BLaER1 treated with 17β-estradiol and CSF1 and Interleukin-3, amounts not matched to agents 10 nM and 100 nM (cell line): ENCODE measurements around the gene LRRC49.
"Not testable (repeated sequence)": the region's sequence is repeated elsewhere in the genome, so short reads cannot be mapped to it uniquely, and the experiment has no call there.

Experiments used
- H3K27ac ChIP-seq, 11 experiments: shearing (Covaris generic); formaldehyde crosslinking; 2 replicates each; pipeline ENCODE4 v1.8.1; 2022
- H3K27me3 ChIP-seq, 11 experiments: shearing (Covaris generic); formaldehyde crosslinking; 2 replicates each; pipeline ENCODE4 v1.8.1; 2022
- H3K36me3 ChIP-seq, 11 experiments: shearing (Covaris generic); formaldehyde crosslinking; 2 replicates each; pipeline ENCODE4 v1.8.1; 2022
- H3K4me1 ChIP-seq, 10 experiments: shearing (Covaris generic); formaldehyde crosslinking; 2 replicates each; pipeline ENCODE4 v1.8.1; 2022
- H3K4me2 ChIP-seq, 11 experiments: shearing (Covaris generic); formaldehyde crosslinking; 2 replicates each; pipeline ENCODE4 v1.8.1; 2022
- H3K4me3 ChIP-seq, 10 experiments: shearing (Covaris generic); formaldehyde crosslinking; 2 replicates each; pipeline ENCODE4 v1.8.1; 2022
- H3K9ac ChIP-seq, 11 experiments: shearing (Covaris generic); formaldehyde crosslinking; 2 replicates each; pipeline ENCODE4 v1.8.1; 2022
- H3K9me3 ChIP-seq, 11 experiments: shearing (Covaris generic); formaldehyde crosslinking; replicated peaks in 1 of 11; 2 replicates each; pipeline ENCODE4 v1.8.1; 2022
- H4K20me1 ChIP-seq, 11 experiments: shearing (Covaris generic); formaldehyde crosslinking; 2 replicates each; pipeline ENCODE4 v1.8.1; 2022
- Cebpa-rat ChIP-seq, 11 experiments: shearing (Covaris generic); IDR thresholded peaks; 2 replicates each; pipeline ENCODE4 v1.8.1; 2022

LRRC49 gene

DNA sequence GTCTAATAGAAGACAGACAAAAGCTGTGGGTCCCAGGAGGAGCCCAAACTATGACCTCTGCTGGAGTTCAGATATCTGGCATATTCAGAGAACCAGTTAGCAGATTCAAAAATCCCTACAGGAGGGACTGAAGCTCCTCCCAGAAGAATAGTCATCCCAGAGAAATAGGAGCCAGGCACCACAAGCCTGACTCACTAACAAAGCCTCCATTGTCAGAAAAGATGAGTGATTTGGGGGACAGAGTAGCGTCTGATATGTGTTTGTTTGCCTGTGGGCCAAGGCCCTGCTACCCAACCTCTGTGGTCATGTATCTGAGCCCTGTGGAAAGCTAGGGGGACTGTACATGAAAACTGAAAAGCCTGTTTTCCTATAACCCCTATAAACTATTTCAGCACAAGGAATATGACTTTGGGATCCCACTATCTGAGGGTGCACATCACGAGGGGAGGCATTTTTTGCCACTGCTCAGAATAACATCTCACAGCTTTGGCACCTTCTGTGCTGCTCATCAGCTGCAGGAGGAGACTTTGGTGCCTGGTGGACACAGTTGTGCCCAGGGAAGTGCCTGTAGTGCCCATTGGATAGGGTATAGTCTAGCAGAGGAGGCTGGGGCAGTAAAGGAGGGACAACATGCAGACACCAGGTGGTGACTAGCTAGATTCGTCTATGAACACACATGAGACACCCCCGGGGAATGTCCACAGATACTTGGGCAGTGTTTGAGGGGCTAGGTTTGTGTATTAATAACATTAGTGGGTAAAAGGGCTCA lies 29.0 kb upstream of the LRRC49 start:
- H3K36me3 ChIP-seq = no peaks in the 10 kb centered on the region
- no peak overlapping the region for H3K4me3 ChIP-seq
- H3K9me3 ChIP-seq = no peaks in the 10 kb centered on the region
- H3K9ac ChIP-seq = no peak overlapping the region
- no peak overlapping the region for H3K4me2 ChIP-seq
- H3K4me1 ChIP-seq = no peaks in the 10 kb centered on the region
- H3K27ac ChIP-seq = no peak overlapping the region
- H3K27me3 ChIP-seq = no peaks in the 10 kb centered on the region
- no peaks in the 10 kb centered on the region for H4K20me1 ChIP-seq
- no peak for TF ChIP-seq Cebpa-rat (IDR thresholded peaks at IDR 0.05)

DNA sequence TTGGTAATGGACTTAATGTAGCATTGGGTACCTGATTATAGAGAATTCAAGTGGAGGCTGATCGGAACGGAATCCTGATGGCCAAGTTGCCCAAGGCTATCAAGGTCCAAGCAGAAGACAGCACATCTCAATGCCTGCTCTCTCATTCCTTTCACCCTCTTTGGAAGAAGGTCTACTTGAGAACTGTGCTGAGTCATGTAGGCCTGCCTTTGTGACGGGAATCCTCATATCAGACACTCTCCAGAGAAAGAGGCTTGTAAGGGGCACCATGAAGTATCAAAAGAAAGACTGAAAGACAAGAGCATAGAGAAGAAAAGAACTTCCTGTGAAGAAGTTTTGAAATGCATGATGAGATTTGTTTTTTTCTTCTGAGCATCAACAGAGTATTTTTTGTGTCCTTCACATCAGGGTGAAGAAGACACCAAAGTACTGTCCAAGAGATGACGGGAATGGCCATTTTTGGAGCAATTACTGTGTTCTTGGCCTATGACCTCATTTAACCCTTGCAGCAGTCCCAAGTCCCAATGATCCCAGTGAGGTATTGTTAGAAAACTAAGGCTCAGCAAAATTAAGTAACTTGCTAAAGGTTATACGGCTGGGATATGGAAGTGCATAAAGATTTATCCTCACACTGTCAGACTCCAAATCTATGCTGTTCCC lies 25.5 kb upstream of the LRRC49 start:
- H3K27me3 ChIP-seq = no peaks in the 10 kb centered on the region
- no peak overlapping the region for H3K27ac ChIP-seq
- no peak overlapping the region for H3K4me2 ChIP-seq
- no peak overlapping the region for H3K9ac ChIP-seq
- no peak overlapping the region for H3K4me3 ChIP-seq
- no peaks in the 10 kb centered on the region for H3K36me3 ChIP-seq
- H3K9me3 ChIP-seq = peaks cover 5 to 10% (median 7%) of the 10 kb centered on the region in 11 experiments; a peak in 17 of 22 replicates
- H4K20me1 ChIP-seq = no peaks in the 10 kb centered on the region
- TF ChIP-seq Cebpa-rat (IDR thresholded peaks at IDR 0.05) = no peak
- H3K4me1 ChIP-seq = peaks cover 0 to 7% (median 0%) of the 10 kb centered on the region in 10 experiments; a peak in 2 of 20 replicates

GRCh38 chr15:70867911-70868467 lies 24.6 kb upstream of the LRRC49 start:
- Histone ChIP-seq H4K20me1 (no peaks in the 10 kb centered on the region), H3K27ac (no peak overlapping the region), H3K4me2 (no peak overlapping the region), H3K4me1 (peaks cover 0 to 7% (median 0%) of the 10 kb centered on the region in 10 experiments; a peak in 2 of 20 replicates), H3K27me3 (no peaks in the 10 kb centered on the region), H3K9me3 (peaks cover 5 to 17% (median 11%) of the 10 kb centered on the region in 11 experiments; a peak in 19 of 22 replicates), H3K9ac (no peak overlapping the region), H3K4me3 (no peak overlapping the region), H3K36me3 (no peaks in the 10 kb centered on the region)
- TF ChIP-seq Cebpa-rat (IDR thresholded peaks at IDR 0.05) = no peak

- H3K36me3 ChIP-seq = no peaks in the 10 kb centered on the region
- no peaks in the 10 kb centered on the region for H3K27me3 ChIP-seq
- H3K4me3 ChIP-seq = no peak overlapping the region
- peaks cover 9 to 23% (median 15%) of the 10 kb centered on the region in 11 experiments; a peak in 19 of 22 replicates for H3K9me3 ChIP-seq
- no peak for TF ChIP-seq Cebpa-rat (IDR thresholded peaks at IDR 0.05)
- no peak overlapping the region for H3K27ac ChIP-seq
- H3K4me2 ChIP-seq = no peak overlapping the region
- H3K4me1 ChIP-seq = peaks cover 0 to 7% (median 0%) of the 10 kb centered on the region in 10 experiments; a peak in 2 of 20 replicates
- no peaks in the 10 kb centered on the region for H4K20me1 ChIP-seq
- H3K9ac ChIP-seq = no peak overlapping the region
Observed at GRCh38 chr15:70869346-70869745, 23.3 kb upstream of the LRRC49 start.

- no peak overlapping the region for H3K27ac ChIP-seq
- peaks cover 9 to 23% (median 15%) of the 10 kb centered on the region in 11 experiments; a peak in 19 of 22 replicates for H3K9me3 ChIP-seq
- H4K20me1 ChIP-seq = no peaks in the 10 kb centered on the region
- no peak overlapping the region for H3K4me3 ChIP-seq
- H3K9ac ChIP-seq = no peak overlapping the region
- no peaks in the 10 kb centered on the region for H3K36me3 ChIP-seq
- no peak for TF ChIP-seq Cebpa-rat (IDR thresholded peaks at IDR 0.05)
- H3K27me3 ChIP-seq = no peaks in the 10 kb centered on the region
- peak overlapping the region in 2 of 11 experiments; percentile 4 to 37; a peak in 2 of 22 replicates for H3K4me2 ChIP-seq
- peaks cover 0 to 7% (median 0%) of the 10 kb centered on the region in 10 experiments; a peak in 2 of 20 replicates for H3K4me1 ChIP-seq
Observed at GRCh38 chr15:70870051-70870450, 22.6 kb upstream of the LRRC49 start.

DNA sequence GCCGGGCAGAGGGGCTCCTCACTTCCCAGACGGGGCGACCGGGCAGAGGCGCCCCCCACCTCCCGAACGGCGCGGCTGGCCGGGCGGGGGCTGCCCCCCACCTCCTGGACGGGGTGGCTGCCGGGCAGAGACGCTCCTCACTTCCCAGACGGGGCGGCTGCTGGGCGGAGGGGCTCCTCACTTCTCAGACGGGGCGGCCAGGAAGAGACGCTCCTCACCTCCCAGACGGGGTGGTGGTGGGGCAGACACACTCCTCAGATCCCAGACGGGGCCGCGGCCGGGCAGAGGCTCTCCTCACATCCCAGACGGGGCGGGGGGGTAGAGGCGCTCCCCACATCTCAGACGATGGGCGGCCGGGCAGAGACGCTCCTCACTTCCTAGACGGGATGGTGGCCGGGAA lies 21.1 kb upstream of the LRRC49 start:
- H3K4me3 ChIP-seq, H3K36me3 ChIP-seq, H3K9ac ChIP-seq, H3K4me2 ChIP-seq, H4K20me1 ChIP-seq, H3K27me3 ChIP-seq, H3K4me1 ChIP-seq, H3K27ac ChIP-seq: not testable (repeated sequence)
- peaks cover 9 to 23% (median 15%) of the 10 kb centered on the region in 11 experiments; a peak in 19 of 22 replicates for H3K9me3 ChIP-seq

- no peak overlapping the region for H3K4me3 ChIP-seq
- no peak for TF ChIP-seq Cebpa-rat (IDR thresholded peaks at IDR 0.05)
- H3K27ac ChIP-seq = no peak overlapping the region
- H3K9me3 ChIP-seq = peaks cover 9 to 23% (median 15%) of the 10 kb centered on the region in 11 experiments; a peak in 19 of 22 replicates
- peaks cover 0 to 7% (median 0%) of the 10 kb centered on the region in 10 experiments; a peak in 2 of 20 replicates for H3K4me1 ChIP-seq
- H4K20me1 ChIP-seq = no peaks in the 10 kb centered on the region
- no peak overlapping the region for H3K9ac ChIP-seq
- H3K36me3 ChIP-seq = no peaks in the 10 kb centered on the region
- H3K4me2 ChIP-seq = no peak overlapping the region
- no peaks in the 10 kb centered on the region for H3K27me3 ChIP-seq
Observed at GRCh38 chr15:70873232-70874054, 19.2 kb upstream of the LRRC49 start.

DNA sequence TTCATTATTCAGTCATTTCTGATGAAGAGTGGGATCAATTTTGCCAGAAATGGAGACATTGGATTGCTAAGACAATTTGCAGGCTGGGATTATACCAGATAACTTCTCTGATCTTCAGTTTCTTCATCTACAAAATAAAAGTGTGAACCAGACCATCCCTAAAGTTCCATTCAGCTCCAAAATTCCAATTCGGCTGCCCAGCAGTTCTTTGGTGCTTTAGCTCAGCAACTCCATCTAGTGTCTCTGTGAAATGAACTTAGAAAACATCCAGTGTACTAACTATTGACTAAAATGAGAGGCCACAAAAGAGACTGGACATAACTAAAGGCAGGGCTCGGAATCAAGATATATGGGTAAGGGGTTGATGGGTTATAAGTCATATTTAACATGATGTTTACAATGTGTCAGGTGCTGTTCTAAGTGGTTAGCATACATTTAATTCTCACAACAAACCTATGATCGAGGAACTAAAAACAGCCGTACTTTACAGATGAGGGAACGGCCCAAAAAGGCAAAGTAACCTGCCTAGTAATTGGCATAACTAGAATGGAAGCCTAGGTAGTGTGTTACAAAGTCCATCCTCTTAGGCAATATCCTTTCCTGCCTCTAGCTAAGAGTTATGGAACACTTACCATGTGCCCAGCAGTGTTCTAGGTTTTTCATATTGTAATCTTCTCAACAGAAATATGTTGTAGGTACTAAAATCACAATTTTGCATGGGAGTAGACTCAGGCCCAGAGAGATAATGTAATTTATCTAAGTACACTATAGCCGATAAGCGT lies 17.4 kb upstream of the LRRC49 start:
- no peaks in the 10 kb centered on the region for H4K20me1 ChIP-seq
- no peak overlapping the region for H3K4me3 ChIP-seq
- H3K9ac ChIP-seq = no peak overlapping the region
- no peak for TF ChIP-seq Cebpa-rat (IDR thresholded peaks at IDR 0.05)
- no peak overlapping the region for H3K27ac ChIP-seq
- peaks cover 9 to 23% (median 15%) of the 10 kb centered on the region in 11 experiments; a peak in 19 of 22 replicates for H3K9me3 ChIP-seq
- no peak overlapping the region for H3K4me2 ChIP-seq
- H3K4me1 ChIP-seq = peaks cover 0 to 5% (median 0%) of the 10 kb centered on the region in 10 experiments; a peak in 2 of 20 replicates
- no peaks in the 10 kb centered on the region for H3K36me3 ChIP-seq
- H3K27me3 ChIP-seq = no peaks in the 10 kb centered on the region
